C4-2B (cell line): ENCODE measurements around the gene LRRN2.

Source experiments
- ZFX ChIP-seq: fragments of 450-650 bp; IDR thresholded peaks from 2 replicates; pipeline ENCODE4 v1.6.1; 2017
- TF ChIP-seq, protein P1 (sequence below): fragments of 450-650 bp; conservative IDR thresholded peaks from 2 replicates; pipeline ENCODE4 v1.5.1; 2017; ENCODE audit warnings: mild to moderate bottlenecking

DNA sequence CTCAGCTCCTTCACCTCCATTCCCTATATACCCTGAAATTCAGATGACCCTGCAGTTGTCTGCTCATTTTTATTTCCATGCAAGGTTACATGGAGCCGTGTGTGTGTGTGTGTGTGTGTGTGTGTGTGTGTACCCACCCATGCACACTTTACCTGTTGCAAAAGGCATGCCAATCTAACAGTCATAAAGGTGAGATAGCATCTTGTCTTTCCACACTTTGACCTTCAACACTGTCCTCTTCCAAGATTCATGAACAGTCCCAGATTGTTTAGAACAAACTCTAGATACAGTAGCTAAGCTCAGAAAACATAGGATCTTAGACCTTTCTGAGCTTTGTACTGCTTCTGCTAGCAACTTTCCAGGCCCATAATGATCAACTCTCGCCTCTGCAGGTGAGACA is 9.5 kb downstream of the LRRN2 start:
- TF ChIP-seq, protein P1, sequence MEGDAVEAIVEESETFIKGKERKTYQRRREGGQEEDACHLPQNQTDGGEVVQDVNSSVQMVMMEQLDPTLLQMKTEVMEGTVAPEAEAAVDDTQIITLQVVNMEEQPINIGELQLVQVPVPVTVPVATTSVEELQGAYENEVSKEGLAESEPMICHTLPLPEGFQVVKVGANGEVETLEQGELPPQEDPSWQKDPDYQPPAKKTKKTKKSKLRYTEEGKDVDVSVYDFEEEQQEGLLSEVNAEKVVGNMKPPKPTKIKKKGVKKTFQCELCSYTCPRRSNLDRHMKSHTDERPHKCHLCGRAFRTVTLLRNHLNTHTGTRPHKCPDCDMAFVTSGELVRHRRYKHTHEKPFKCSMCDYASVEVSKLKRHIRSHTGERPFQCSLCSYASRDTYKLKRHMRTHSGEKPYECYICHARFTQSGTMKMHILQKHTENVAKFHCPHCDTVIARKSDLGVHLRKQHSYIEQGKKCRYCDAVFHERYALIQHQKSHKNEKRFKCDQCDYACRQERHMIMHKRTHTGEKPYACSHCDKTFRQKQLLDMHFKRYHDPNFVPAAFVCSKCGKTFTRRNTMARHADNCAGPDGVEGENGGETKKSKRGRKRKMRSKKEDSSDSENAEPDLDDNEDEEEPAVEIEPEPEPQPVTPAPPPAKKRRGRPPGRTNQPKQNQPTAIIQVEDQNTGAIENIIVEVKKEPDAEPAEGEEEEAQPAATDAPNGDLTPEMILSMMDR, result no peak
- no peak for TF ChIP-seq ZFX
